HepG2 (cell line): ENCODE data around the gene CTNNA3.

Source experiments
- CEBPG ChIP-seq: IDR thresholded peaks from 2 replicates; pipeline ENCODE4 v1.6.1; 2016
- NFE2L2 ChIP-seq: fragments of 150-350 bp; IDR thresholded peaks from 2 replicates; pipeline ENCODE4 v1.6.1; 2014; ENCODE audit warnings: low read length
- NR2F2 ChIP-seq: IDR thresholded peaks from 2 replicates; pipeline ENCODE4 v1.6.1; 2012; ENCODE audit warnings: low read depth, inconsistent platforms, borderline replicate concordance
- TAF1 ChIP-seq: sonication (generic); formaldehyde crosslinking; IDR thresholded peaks from 2 replicates; pipeline ENCODE4 v1.4.0; 2020; ENCODE audit warnings: missing genetic modification reagents
- ZNF121 ChIP-seq: sonication (generic); formaldehyde crosslinking; IDR thresholded peaks from 2 replicates; pipeline ENCODE4 v1.5.0; 2020; ENCODE audit warnings: mild to moderate bottlenecking, missing genetic modification reagents
- ZNF260 ChIP-seq: sonication (generic); formaldehyde crosslinking; IDR thresholded peaks from 2 replicates; pipeline ENCODE4 v1.4.0; 2020; ENCODE audit warnings: missing genetic modification reagents, low read depth, mild to moderate bottlenecking, borderline replicate concordance
- TF ChIP-seq, protein P1 (sequence below): sonication (generic); formaldehyde crosslinking; IDR thresholded peaks from 2 replicates; pipeline ENCODE4 v1.5.0; 2020; ENCODE audit warnings: mild to moderate bottlenecking, missing genetic modification reagents, moderate library complexity
- TF ChIP-seq, protein P2 (sequence below): sonication (generic); formaldehyde crosslinking; conservative IDR thresholded peaks from 2 replicates; pipeline ENCODE4 v1.4.0; 2020; ENCODE audit warnings: missing genetic modification reagents
- TF ChIP-seq, protein P3 (sequence below): sonication (generic); formaldehyde crosslinking; IDR thresholded peaks from 2 replicates; pipeline ENCODE4; 2020; ENCODE audit warnings: missing genetic modification reagents, mild to moderate bottlenecking, borderline replicate concordance
- TF ChIP-seq, protein P4 (sequence below): sonication (generic); formaldehyde crosslinking; conservative IDR thresholded peaks from 2 replicates; pipeline ENCODE4 v1.4.0; 2020; ENCODE audit warnings: missing genetic modification reagents
- TF ChIP-seq, protein P5 (sequence below): sonication (generic); formaldehyde crosslinking; IDR thresholded peaks from 2 replicates; pipeline ENCODE4 v1.4.0; 2020; ENCODE audit warnings: missing genetic modification reagents
- TF ChIP-seq, protein P6 (sequence below): sonication (generic); formaldehyde crosslinking; conservative IDR thresholded peaks from 2 replicates; pipeline ENCODE4 v1.5.0; 2020; ENCODE audit warnings: missing genetic modification reagents
- TF ChIP-seq, protein P7 (sequence below): sonication (generic); formaldehyde crosslinking; IDR thresholded peaks from 2 replicates; pipeline ENCODE4 v1.4.0; 2020; ENCODE audit warnings: missing genetic modification reagents

DNA sequence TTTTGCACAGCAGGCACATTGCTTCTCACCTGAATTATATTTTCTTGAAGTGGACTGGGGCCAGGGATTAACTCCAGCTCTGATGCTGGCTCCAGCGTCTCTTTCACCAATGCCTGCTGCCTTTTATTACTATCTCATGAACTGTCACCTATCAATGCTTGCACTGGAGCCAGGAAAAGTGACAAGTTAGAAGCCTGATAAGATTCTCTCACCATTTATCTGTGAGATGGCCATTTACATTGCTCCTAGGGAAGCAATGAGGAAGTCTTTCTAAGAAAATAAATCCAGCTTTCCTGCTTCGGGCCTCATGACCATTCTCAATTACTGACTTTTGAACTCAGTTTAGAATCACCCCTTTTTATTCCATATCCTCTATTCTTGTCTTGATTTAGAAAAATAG, 818.6 kb downstream of the CTNNA3 start:
- TF ChIP-seq ZNF121 (CRISPR knock-in tag) (no peak), NR2F2 (no peak), ZNF260 (CRISPR knock-in tag) (no peak), TAF1 (no peak), CEBPG (CRISPR knock-in tag) (no peak), NFE2L2 (no peak)
- TF ChIP-seq, protein P1, sequence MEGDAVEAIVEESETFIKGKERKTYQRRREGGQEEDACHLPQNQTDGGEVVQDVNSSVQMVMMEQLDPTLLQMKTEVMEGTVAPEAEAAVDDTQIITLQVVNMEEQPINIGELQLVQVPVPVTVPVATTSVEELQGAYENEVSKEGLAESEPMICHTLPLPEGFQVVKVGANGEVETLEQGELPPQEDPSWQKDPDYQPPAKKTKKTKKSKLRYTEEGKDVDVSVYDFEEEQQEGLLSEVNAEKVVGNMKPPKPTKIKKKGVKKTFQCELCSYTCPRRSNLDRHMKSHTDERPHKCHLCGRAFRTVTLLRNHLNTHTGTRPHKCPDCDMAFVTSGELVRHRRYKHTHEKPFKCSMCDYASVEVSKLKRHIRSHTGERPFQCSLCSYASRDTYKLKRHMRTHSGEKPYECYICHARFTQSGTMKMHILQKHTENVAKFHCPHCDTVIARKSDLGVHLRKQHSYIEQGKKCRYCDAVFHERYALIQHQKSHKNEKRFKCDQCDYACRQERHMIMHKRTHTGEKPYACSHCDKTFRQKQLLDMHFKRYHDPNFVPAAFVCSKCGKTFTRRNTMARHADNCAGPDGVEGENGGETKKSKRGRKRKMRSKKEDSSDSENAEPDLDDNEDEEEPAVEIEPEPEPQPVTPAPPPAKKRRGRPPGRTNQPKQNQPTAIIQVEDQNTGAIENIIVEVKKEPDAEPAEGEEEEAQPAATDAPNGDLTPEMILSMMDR (CRISPR knock-in tag): no peak
- TF ChIP-seq, protein P2, sequence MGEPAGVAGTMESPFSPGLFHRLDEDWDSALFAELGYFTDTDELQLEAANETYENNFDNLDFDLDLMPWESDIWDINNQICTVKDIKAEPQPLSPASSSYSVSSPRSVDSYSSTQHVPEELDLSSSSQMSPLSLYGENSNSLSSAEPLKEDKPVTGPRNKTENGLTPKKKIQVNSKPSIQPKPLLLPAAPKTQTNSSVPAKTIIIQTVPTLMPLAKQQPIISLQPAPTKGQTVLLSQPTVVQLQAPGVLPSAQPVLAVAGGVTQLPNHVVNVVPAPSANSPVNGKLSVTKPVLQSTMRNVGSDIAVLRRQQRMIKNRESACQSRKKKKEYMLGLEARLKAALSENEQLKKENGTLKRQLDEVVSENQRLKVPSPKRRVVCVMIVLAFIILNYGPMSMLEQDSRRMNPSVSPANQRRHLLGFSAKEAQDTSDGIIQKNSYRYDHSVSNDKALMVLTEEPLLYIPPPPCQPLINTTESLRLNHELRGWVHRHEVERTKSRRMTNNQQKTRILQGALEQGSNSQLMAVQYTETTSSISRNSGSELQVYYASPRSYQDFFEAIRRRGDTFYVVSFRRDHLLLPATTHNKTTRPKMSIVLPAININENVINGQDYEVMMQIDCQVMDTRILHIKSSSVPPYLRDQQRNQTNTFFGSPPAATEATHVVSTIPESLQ (CRISPR knock-in tag): no peak
- TF ChIP-seq, protein P3, sequence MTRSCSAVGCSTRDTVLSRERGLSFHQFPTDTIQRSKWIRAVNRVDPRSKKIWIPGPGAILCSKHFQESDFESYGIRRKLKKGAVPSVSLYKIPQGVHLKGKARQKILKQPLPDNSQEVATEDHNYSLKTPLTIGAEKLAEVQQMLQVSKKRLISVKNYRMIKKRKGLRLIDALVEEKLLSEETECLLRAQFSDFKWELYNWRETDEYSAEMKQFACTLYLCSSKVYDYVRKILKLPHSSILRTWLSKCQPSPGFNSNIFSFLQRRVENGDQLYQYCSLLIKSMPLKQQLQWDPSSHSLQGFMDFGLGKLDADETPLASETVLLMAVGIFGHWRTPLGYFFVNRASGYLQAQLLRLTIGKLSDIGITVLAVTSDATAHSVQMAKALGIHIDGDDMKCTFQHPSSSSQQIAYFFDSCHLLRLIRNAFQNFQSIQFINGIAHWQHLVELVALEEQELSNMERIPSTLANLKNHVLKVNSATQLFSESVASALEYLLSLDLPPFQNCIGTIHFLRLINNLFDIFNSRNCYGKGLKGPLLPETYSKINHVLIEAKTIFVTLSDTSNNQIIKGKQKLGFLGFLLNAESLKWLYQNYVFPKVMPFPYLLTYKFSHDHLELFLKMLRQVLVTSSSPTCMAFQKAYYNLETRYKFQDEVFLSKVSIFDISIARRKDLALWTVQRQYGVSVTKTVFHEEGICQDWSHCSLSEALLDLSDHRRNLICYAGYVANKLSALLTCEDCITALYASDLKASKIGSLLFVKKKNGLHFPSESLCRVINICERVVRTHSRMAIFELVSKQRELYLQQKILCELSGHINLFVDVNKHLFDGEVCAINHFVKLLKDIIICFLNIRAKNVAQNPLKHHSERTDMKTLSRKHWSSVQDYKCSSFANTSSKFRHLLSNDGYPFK: no peak
- TF ChIP-seq, protein P4, sequence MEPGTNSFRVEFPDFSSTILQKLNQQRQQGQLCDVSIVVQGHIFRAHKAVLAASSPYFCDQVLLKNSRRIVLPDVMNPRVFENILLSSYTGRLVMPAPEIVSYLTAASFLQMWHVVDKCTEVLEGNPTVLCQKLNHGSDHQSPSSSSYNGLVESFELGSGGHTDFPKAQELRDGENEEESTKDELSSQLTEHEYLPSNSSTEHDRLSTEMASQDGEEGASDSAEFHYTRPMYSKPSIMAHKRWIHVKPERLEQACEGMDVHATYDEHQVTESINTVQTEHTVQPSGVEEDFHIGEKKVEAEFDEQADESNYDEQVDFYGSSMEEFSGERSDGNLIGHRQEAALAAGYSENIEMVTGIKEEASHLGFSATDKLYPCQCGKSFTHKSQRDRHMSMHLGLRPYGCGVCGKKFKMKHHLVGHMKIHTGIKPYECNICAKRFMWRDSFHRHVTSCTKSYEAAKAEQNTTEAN (CRISPR knock-in tag): no peak
- TF ChIP-seq, protein P5, sequence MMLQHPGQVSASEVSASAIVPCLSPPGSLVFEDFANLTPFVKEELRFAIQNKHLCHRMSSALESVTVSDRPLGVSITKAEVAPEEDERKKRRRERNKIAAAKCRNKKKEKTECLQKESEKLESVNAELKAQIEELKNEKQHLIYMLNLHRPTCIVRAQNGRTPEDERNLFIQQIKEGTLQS: no peak
- TF ChIP-seq, protein P6, sequence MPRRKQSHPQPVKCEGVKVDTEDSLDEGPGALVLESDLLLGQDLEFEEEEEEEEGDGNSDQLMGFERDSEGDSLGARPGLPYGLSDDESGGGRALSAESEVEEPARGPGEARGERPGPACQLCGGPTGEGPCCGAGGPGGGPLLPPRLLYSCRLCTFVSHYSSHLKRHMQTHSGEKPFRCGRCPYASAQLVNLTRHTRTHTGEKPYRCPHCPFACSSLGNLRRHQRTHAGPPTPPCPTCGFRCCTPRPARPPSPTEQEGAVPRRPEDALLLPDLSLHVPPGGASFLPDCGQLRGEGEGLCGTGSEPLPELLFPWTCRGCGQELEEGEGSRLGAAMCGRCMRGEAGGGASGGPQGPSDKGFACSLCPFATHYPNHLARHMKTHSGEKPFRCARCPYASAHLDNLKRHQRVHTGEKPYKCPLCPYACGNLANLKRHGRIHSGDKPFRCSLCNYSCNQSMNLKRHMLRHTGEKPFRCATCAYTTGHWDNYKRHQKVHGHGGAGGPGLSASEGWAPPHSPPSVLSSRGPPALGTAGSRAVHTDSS (CRISPR knock-in tag): no peak
- TF ChIP-seq, protein P7, sequence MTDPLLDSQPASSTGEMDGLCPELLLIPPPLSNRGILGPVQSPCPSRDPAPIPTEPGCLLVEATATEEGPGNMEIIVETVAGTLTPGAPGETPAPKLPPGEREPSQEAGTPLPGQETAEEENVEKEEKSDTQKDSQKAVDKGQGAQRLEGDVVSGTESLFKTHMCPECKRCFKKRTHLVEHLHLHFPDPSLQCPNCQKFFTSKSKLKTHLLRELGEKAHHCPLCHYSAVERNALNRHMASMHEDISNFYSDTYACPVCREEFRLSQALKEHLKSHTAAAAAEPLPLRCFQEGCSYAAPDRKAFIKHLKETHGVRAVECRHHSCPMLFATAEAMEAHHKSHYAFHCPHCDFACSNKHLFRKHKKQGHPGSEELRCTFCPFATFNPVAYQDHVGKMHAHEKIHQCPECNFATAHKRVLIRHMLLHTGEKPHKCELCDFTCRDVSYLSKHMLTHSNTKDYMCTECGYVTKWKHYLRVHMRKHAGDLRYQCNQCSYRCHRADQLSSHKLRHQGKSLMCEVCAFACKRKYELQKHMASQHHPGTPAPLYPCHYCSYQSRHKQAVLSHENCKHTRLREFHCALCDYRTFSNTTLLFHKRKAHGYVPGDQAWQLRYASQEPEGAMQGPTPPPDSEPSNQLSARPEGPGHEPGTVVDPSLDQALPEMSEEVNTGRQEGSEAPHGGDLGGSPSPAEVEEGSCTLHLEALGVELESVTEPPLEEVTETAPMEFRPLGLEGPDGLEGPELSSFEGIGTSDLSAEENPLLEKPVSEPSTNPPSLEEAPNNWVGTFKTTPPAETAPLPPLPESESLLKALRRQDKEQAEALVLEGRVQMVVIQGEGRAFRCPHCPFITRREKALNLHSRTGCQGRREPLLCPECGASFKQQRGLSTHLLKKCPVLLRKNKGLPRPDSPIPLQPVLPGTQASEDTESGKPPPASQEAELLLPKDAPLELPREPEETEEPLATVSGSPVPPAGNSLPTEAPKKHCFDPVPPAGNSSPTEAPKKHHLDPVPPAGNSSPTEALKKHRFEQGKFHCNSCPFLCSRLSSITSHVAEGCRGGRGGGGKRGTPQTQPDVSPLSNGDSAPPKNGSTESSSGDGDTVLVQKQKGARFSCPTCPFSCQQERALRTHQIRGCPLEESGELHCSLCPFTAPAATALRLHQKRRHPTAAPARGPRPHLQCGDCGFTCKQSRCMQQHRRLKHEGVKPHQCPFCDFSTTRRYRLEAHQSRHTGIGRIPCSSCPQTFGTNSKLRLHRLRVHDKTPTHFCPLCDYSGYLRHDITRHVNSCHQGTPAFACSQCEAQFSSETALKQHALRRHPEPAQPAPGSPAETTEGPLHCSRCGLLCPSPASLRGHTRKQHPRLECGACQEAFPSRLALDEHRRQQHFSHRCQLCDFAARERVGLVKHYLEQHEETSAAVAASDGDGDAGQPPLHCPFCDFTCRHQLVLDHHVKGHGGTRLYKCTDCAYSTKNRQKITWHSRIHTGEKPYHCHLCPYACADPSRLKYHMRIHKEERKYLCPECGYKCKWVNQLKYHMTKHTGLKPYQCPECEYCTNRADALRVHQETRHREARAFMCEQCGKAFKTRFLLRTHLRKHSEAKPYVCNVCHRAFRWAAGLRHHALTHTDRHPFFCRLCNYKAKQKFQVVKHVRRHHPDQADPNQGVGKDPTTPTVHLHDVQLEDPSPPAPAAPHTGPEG (CRISPR knock-in tag): no peak
